ENCODE results near the gene AFG3L2.

AFG3L2 gene

DNA sequence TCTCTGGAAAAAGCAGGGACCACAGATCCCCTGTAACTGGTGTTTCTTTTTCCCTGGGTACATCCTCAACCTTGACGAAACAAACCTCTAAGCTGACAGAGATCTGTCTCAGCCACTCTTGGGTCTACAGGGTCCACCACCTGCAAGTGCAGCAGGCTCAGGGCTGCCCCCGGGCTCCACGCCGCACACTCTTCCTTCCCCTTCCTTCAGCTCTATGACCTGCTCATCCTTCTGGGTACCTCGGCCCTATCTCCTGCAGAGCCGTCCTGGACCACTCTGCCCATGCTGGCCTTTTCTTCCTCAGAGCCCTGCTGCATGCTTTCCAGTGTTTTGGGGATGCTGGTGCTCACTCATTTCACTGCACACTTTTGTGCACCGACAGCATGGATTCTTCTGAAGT is 41.5 kb downstream of the AFG3L2 start:
- TF ChIP-seq, protein P1, sequence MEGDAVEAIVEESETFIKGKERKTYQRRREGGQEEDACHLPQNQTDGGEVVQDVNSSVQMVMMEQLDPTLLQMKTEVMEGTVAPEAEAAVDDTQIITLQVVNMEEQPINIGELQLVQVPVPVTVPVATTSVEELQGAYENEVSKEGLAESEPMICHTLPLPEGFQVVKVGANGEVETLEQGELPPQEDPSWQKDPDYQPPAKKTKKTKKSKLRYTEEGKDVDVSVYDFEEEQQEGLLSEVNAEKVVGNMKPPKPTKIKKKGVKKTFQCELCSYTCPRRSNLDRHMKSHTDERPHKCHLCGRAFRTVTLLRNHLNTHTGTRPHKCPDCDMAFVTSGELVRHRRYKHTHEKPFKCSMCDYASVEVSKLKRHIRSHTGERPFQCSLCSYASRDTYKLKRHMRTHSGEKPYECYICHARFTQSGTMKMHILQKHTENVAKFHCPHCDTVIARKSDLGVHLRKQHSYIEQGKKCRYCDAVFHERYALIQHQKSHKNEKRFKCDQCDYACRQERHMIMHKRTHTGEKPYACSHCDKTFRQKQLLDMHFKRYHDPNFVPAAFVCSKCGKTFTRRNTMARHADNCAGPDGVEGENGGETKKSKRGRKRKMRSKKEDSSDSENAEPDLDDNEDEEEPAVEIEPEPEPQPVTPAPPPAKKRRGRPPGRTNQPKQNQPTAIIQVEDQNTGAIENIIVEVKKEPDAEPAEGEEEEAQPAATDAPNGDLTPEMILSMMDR (IDR thresholded peaks at IDR 0.05; ENCODE audit: control insufficient read depth, extremely low read depth, insufficient read depth), result no peak
- DNase-seq (ENCODE audit: low read depth), result no peak

DNA sequence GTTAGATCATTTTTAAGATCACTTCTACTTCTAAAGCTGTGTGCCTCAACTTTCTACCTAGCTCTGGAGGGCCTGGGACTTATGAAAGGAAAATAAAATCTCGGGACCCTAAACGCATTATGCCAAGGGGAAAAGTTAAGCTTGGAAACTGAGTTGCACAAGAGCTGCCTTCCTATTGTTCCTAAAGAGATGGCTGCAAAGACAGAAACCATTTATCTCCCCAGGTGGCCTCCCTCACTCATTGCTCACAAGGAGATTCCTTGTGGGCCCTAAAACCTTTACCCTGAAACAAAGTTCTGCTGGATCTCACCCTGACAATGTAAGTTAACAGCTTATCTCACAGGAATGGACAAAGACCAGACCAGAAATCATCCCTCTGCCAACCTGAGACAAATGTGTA is 42.2 kb downstream of the AFG3L2 start:
- TF ChIP-seq, protein P1 (IDR thresholded peaks at IDR 0.05; ENCODE audit: control insufficient read depth, extremely low read depth, insufficient read depth), result no peak
- no peak for DNase-seq (ENCODE audit: low read depth)
- H3K4me3 ChIP-seq (ENCODE audit: low read depth, low read length), result no peak overlapping the region

More for the DNA sequence above, 41.5 kb downstream of the AFG3L2 start:
- H3K4me3 ChIP-seq (ENCODE audit: low read depth, low read length), result no peak overlapping the region

DNA sequence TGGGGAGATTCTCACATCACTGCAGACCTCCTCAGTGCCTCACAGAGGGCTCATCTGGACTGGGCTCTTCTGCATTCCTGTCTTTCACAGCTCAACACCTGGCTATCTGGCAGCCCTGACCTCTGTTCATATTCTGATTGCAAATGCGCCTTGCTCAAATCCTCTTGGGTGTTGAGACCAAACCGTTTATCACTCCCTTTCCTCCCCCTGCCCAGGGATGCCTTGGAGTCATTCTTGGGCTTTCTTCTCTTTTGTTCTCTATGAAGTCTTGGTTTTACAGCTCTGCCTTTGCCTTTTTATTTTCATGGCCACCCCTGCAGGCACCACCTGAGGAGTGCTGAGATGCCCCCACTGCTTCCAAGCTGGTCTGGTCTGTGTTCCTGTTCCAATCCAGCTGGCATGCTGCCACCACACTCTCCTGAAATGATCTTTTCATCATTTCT is 42.6 kb downstream of the AFG3L2 start:
- no peak for DNase-seq (ENCODE audit: low read depth)
- H3K4me3 ChIP-seq (ENCODE audit: low read depth, low read length), result no peak overlapping the region
- TF ChIP-seq, protein P1 (IDR thresholded peaks at IDR 0.05; ENCODE audit: control insufficient read depth, extremely low read depth, insufficient read depth), result no peak

DNA sequence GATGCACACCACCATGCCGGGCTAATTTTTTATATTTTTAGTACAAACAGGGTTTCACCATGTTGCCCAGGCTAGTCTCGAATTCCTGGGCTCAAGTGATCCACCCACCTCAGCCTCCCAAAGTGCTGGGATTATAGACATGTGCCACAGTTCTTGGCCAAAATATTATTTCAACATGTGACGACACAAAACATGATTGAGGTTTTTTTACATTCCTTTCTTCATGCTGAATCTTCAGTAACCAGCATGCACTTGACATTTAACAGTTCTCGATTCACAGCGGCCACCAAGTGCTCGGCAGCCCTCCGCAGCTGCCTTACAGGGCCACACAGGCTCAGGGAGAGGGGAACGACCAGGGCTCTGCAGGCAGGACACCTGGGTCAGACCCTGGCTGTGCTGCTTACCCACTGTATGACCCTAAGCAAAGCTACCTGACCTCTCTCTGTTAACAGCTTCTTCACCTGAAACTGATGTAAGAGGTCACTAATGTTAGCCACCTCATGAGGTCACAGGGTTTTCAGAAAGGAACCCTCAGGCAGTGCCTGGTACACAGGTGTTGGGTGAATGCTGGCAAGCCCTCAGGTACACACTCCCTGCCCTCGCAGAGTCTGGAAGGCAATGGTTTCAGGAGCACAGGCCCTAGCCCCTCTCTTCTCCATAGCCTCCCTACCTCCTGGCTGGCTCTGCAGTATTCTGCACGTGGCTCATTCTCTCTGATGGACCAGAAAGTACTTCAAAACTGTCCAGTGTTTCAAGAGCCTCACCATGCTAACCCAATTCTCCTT is 43.3 kb downstream of the AFG3L2 start:
- DNase-seq (ENCODE audit: low read depth), result no peak
- no peak overlapping the region for H3K4me3 ChIP-seq (ENCODE audit: low read depth, low read length)
- TF ChIP-seq, protein P1 (IDR thresholded peaks at IDR 0.05; ENCODE audit: control insufficient read depth, extremely low read depth, insufficient read depth), result no peak

DNA sequence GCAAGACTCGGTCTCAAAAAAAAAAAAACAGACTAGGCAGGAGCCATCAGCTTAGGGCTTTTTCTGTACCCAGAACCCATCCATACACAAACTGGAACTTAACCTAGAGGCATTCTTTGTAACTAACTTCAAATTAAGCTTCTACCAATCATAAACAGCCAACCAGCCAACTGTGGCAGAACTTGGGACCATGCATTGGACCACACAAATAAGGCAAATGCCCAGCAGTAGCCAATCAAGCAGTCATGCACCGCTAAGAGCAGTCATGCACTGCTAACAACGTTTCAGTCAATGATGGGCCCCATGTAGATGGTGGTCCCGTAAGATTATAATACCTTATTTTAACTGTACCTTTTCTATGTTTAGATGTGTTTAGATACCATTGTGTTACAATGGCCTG is 46.3 kb downstream of the AFG3L2 start:
- H3K4me3 ChIP-seq (ENCODE audit: low read depth, low read length), result no peak overlapping the region
- no peak for DNase-seq (ENCODE audit: low read depth)
- TF ChIP-seq, protein P1 (IDR thresholded peaks at IDR 0.05; ENCODE audit: control insufficient read depth, extremely low read depth, insufficient read depth), result no peak

DNA sequence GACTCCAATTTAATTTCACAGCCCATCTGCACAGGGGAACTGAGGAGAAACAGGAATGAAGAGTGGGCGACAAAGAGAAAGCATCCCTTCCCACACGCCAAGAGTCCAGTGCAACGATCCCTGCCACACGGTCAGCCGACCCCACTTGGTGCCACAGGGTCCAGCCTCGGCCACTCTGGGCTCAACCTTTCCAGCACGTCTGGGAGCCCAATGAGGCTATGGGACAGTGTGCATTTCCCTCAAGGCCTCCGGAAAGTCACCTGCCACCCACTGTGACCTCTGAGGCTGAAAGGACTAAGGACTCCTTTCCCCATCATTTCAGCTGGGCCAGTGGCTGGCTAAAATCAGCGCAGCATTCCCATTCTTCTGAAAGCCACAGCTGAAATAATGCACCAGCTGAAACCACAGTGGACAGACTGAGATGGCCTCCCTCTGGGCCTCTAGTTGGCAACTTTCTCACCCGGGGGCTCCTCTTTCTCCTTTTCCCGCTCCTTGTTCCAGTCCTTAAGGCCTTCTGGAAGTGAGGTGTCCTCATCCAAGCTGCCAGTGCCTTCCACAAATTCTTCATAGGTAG is 47.8 kb downstream of the AFG3L2 start:
- TF ChIP-seq, protein P1 (IDR thresholded peaks at IDR 0.05; ENCODE audit: control insufficient read depth, extremely low read depth, insufficient read depth), result no peak
- no peak for DNase-seq (ENCODE audit: low read depth)
- no peak overlapping the region for H3K4me3 ChIP-seq (ENCODE audit: low read depth, low read length)
